ENCODE results near the gene GPC1. TPM values are rescaled to one million over a fixed set of nuclear protein-coding genes. Genes with fewer than 3 reads are reported as not detected.

The GPC1 gene
- total and polyA plus RNA-seq, 4 donors, result 23.2 to 62.5 (median 26.5) TPM

DNA sequence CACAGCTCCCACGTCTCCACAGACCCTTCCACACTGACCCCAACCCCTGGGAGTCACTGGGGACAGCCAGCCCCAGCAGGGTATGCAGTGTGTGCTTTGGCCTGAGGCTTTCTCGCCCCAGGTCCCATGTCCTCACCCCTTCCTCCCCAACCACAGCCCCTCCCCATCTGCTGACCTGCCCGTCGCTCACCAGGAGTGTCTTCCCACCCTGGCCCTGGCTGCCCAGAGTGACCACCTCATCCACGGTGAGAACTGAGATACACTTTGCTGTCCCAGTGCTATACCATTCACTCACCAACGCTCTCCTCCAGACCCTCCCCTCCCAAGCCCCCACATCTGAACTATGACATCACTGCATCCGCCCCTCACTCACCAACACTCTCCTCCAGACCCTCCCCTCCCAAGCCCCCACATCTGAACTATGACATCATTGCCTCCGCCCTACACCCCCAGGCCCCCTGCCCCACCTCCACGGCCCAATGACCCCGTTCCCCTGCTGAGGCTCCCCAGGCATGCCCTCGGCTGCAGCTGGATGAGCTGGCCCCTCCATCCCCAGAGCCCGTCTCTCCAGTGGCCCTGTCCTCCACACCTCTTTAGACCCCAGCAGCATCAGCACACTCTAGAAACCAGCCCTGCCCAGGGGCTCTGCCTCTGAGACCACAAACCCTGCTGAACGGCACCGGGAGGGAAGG, 67.1 kb downstream of the GPC1 start:
- DNase-seq, result no peak
- WGBS, 2 donors, result 91 to 95% methylated on average over 14 of the region's 14 CpGs
- TF ChIP-seq CTCF (IDR thresholded peaks at IDR 0.05; ENCODE audit: control extremely low read depth, extremely low read depth), result no peak

GRCh38 chr2:240503375-240503774, 67.9 kb downstream of the GPC1 start:
- no peak overlapping the region for H3K9ac ChIP-seq (ENCODE audit: insufficient read depth in 1 of 2, low read length in 2 of 2)
- TF ChIP-seq CTCF (IDR thresholded peaks at IDR 0.05; ENCODE audit: control extremely low read depth, extremely low read depth), result no peak
- no peaks in the 10 kb centered on the region for H3K4me1 ChIP-seq (ENCODE audit: control insufficient read depth in 5 of 5, insufficient read depth in 5 of 5, low read length in 5 of 5)
- ATAC-seq (ENCODE audit: insufficient read depth, low FRiP score) (no peak), DNase-seq (no peak)
- 93 to 96% methylated on average over 9 of the region's 9 CpGs for WGBS, 2 donors
- no peaks in the 10 kb centered on the region for H3K9me3 ChIP-seq (ENCODE audit: control insufficient read depth in 4 of 4, insufficient read depth in 3 of 4, low read length in 3 of 4)
- no peaks in the 10 kb centered on the region for H3K27me3 ChIP-seq (ENCODE audit: control insufficient read depth in 3 of 3, insufficient read depth in 3 of 3, low read length in 2 of 3)
- no peak overlapping the region for H3K4me3 ChIP-seq
- peaks cover 0 to 16% (median 0%) of the 10 kb centered on the region in 4 donors for H3K36me3 ChIP-seq (ENCODE audit: control insufficient read depth in 4 of 4, insufficient read depth in 4 of 4, low read length in 4 of 4)
- no peak overlapping the region for H3K27ac ChIP-seq (ENCODE audit: low read depth in 1 of 2, low read length in 1 of 2)

More for the DNA sequence above, 67.1 kb downstream of the GPC1 start:
- Histone ChIP-seq H3K9me3 (ENCODE audit: control insufficient read depth in 4 of 4, insufficient read depth in 3 of 4, low read length in 3 of 4) (no peaks in the 10 kb centered on the region), H3K9ac (ENCODE audit: insufficient read depth in 1 of 2, low read length in 2 of 2) (no peak overlapping the region), H3K4me1 (ENCODE audit: control insufficient read depth in 5 of 5, insufficient read depth in 5 of 5, low read length in 5 of 5) (no peaks in the 10 kb centered on the region), H3K27me3 (ENCODE audit: control insufficient read depth in 3 of 3, insufficient read depth in 3 of 3, low read length in 2 of 3) (no peaks in the 10 kb centered on the region), H3K36me3 (ENCODE audit: control insufficient read depth in 4 of 4, insufficient read depth in 4 of 4, low read length in 4 of 4) (peaks cover 0 to 20% (median 0%) of the 10 kb centered on the region in 4 donors), H3K27ac (ENCODE audit: low read depth in 1 of 2, low read length in 1 of 2) (no peak overlapping the region), H3K4me3 (no peak overlapping the region)
- ATAC-seq (ENCODE audit: insufficient read depth, low FRiP score), result no peak

DNA sequence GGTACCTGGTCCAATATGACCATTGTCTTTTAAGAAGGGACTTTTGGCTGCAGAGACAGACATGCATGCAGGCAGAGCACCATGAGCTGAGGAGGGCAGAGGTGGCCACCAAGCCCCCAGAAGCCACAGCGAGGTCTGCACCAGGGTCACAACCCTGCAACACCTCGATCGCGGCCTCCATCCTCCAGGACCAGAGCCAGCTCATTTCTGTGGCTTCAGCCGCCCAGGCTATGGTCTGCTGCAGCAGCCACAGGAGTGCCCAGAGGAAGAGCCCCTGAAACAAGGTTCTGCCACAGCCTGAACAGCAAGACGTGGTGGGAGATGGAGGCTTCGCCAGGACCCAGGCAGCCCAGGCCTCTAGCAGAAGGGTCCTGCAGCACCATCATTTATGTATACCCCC, 68.4 kb downstream of the GPC1 start:
- no peaks in the 10 kb centered on the region for H3K4me1 ChIP-seq (ENCODE audit: control insufficient read depth in 5 of 5, insufficient read depth in 5 of 5, low read length in 5 of 5)
- H3K27ac ChIP-seq (ENCODE audit: low read depth in 1 of 2, low read length in 1 of 2), result no peak overlapping the region
- H3K36me3 ChIP-seq (ENCODE audit: control insufficient read depth in 4 of 4, insufficient read depth in 4 of 4, low read length in 4 of 4), result peaks cover 0 to 12% (median 0%) of the 10 kb centered on the region in 4 donors
- WGBS, 2 donors, result 94 to 98% methylated on average over 7 of the region's 7 CpGs
- ATAC-seq (ENCODE audit: insufficient read depth, low FRiP score), result no peak
- no peak for TF ChIP-seq CTCF (IDR thresholded peaks at IDR 0.05; ENCODE audit: control extremely low read depth, extremely low read depth)
- H3K9me3 ChIP-seq (ENCODE audit: control insufficient read depth in 4 of 4, insufficient read depth in 3 of 4, low read length in 3 of 4), result no peaks in the 10 kb centered on the region
- no peaks in the 10 kb centered on the region for H3K27me3 ChIP-seq (ENCODE audit: control insufficient read depth in 3 of 3, insufficient read depth in 3 of 3, low read length in 2 of 3)
- DNase-seq, result no peak
- H3K4me3 ChIP-seq, result no peak overlapping the region
- H3K9ac ChIP-seq (ENCODE audit: insufficient read depth in 1 of 2, low read length in 2 of 2), result no peak overlapping the region

Data from lung (tissue), 12 donors.